Panc1 (cell line): ENCODE data around the gene PTPRO. TPM values are rescaled to one million over a fixed set of nuclear protein-coding genes. Genes with fewer than 3 reads are reported as not detected.

Source experiments
- ATAC-seq: fragments of 200-7000 bp; cut with Tn5 transposase; 2 replicates; pipeline ENCODE4 v1.9.1; 2020; ENCODE audit warnings: mild to moderate bottlenecking, moderate library complexity
- BruUV-seq: library from RNA; stranded (reverse); fragments of 400-500 nt; replicated peaks from 2 replicates; lab custom pipeline; 2021; lab: Mats Ljungman, UMichigan
- CTCF ChIA-PET: fragments of 300-600 bp; sonication (Branson Sonifier 250); formaldehyde crosslinking; loops from one replicate; lab custom pipeline; 2022; ENCODE audit warnings: antibody characterized with exemption; lab: Charles Lee
- POLR2A ChIA-PET: fragments of 300-600 bp; sonication (Branson Sonifier 250); formaldehyde crosslinking; loops from one replicate; lab custom pipeline; 2022; ENCODE audit warnings: antibody characterized with exemption; lab: Charles Lee
- DNase-seq: peaks from one replicate; pipeline ENCODE4 v3.0.0-alpha.2; 2010; ENCODE audit warnings: low read depth, low spot score
- H3K27ac ChIP-seq: 2 replicates; pipeline ENCODE4 v1.5.1; 2011; ENCODE audit warnings: mild to moderate bottlenecking, low read length, inconsistent platforms
- H3K27me3 ChIP-seq: fragments of 200-500 bp; sonication (Bioruptor generic); 2 replicates; pipeline ENCODE4 v1.6.0; 2014; ENCODE audit warnings: low read length, inconsistent platforms; ENCODE audit not compliant: control insufficient read depth, insufficient read depth
- H3K36me3 ChIP-seq: fragments of 200-500 bp; sonication (Bioruptor generic); 2 replicates; pipeline ENCODE4 v1.5.1; 2014; ENCODE audit warnings: inconsistent platforms, mild to moderate bottlenecking, low read length, moderate library complexity; ENCODE audit not compliant: control insufficient read depth, insufficient read depth
- H3K4me1 ChIP-seq: 2 replicates; pipeline ENCODE4 v1.5.1; 2011; ENCODE audit warnings: inconsistent platforms, mild to moderate bottlenecking, low read length, moderate library complexity; ENCODE audit not compliant: control insufficient read depth, insufficient read depth
- H3K4me3 ChIP-seq, 2 experiments: 2 replicates each; pipeline ENCODE4 v1.5.1; 2011 to 2012; ENCODE audit warnings: low read depth in 2 of 2, low read length in 2 of 2, mild to moderate bottlenecking in 2 of 2, inconsistent platforms in 1 of 2, moderate library complexity in 1 of 2
- H3K9me3 ChIP-seq: fragments of 200-500 bp; sonication (Bioruptor generic); 2 replicates; pipeline ENCODE4 v1.5.1; 2014; ENCODE audit warnings: low read depth, mild to moderate bottlenecking, inconsistent platforms, low read length, moderate library complexity; ENCODE audit not compliant: control insufficient read depth, insufficient read depth
- CTCF ChIP-seq: fragments of 450-650 bp; IDR thresholded peaks from 2 replicates; pipeline ENCODE4 v1.5.1; 2017; ENCODE audit warnings: mild to moderate bottlenecking
- POLR2AphosphoS5 ChIP-seq: IDR thresholded peaks from 2 replicates; pipeline ENCODE4 v1.6.1; 2012; ENCODE audit warnings: mild to moderate bottlenecking, low read depth, low read length, moderate library complexity
- REST ChIP-seq, 2 experiments: IDR thresholded peaks; 2 replicates each; pipeline ENCODE4 v1.6.1; 2011 to 2012; ENCODE audit warnings: low read depth in 2 of 2, control low read depth in 1 of 2, low read length in 1 of 2, mild to moderate bottlenecking in 1 of 2, moderate library complexity in 1 of 2; ENCODE audit not compliant: insufficient read depth in 1 of 2
- SIN3A ChIP-seq: IDR thresholded peaks from 2 replicates; pipeline ENCODE4 v1.6.1; 2012; ENCODE audit warnings: low read depth, mild to moderate bottlenecking, low read length, moderate library complexity, borderline replicate concordance; ENCODE audit not compliant: insufficient read depth
- TCF7L2 ChIP-seq: IDR thresholded peaks from 2 replicates; pipeline ENCODE4 v1.6.1; 2011; ENCODE audit warnings: mild to moderate bottlenecking, low read depth, low read length, inconsistent platforms
- in situ Hi-C: cut with HindIII; loops from 2 replicates; pipeline ENCODE4 v1.10.0; 2016; ENCODE audit warnings: low sequenced_read_pairs, low pct_unique_long_range_greater_than_20kb
- intact Hi-C: fragments of 100-400 bp; cut with micrococcal nuclease; formaldehyde crosslinking; loops from one replicate; pipeline ENCODE4 v1.10.0; 2022; ENCODE audit not compliant: unreplicated experiment
- total RNA-seq: library from RNA; stranded (reverse); gene quantifications from one replicate; pipeline ENCODE4 v1.2.1, GENCODE V29; 2021; ENCODE audit not compliant: unreplicated experiment

PTPRO gene
- total RNA-seq, 1 experiment from 2014 or later = not detected

- TF ChIP-seq SIN3A (no peak), REST (IDR thresholded peaks at IDR 0.05; ENCODE audit: insufficient read depth in 1 of 2, low read depth in 2 of 2, low read length in 1 of 2) (no peak), POLR2AphosphoS5 (no peak), CTCF (no peak), TCF7L2 (no peak)
- Histone ChIP-seq H3K27ac (no peak overlapping the region), H3K27me3 (no peaks in the 10 kb centered on the region; the same call in 1 of the 2 replicates), H3K9me3 (no peaks in the 10 kb centered on the region), H3K4me3 (no peak overlapping the region), H3K36me3 (no peaks in the 10 kb centered on the region), H3K4me1 (no peaks in the 10 kb centered on the region)
- ATAC-seq (no peak), DNase-seq (no peak)
- POLR2A ChIA-PET = no interaction called here
- no TSS peak for BruUV-seq
- CTCF ChIA-PET = no interaction called here
- intact Hi-C loops = no loop called here
- in situ Hi-C loops = no loop called here
These were observed 83.3 kb downstream of the PTPRO start for GRCh38 chr12:15405606-15406005.

- in situ Hi-C loops (no loop called here), intact Hi-C loops (no loop called here)
- DNase-seq (no peak), ATAC-seq (no peak)
- H3K27ac ChIP-seq = no peak overlapping the region
- no peak overlapping the region for H3K4me3 ChIP-seq
- ChIA-PET CTCF (no interaction called here), POLR2A (no interaction called here)
- no peaks in the 10 kb centered on the region for H3K9me3 ChIP-seq
- no peaks in the 10 kb centered on the region; the same call in 1 of the 2 replicates for H3K27me3 ChIP-seq
- H3K4me1 ChIP-seq = no peaks in the 10 kb centered on the region
- no peaks in the 10 kb centered on the region for H3K36me3 ChIP-seq
- BruUV-seq = no TSS peak
- TF ChIP-seq REST (IDR thresholded peaks at IDR 0.05; ENCODE audit: insufficient read depth in 1 of 2, low read depth in 2 of 2, low read length in 1 of 2) = no peak
- TF ChIP-seq TCF7L2 = no peak
- TF ChIP-seq CTCF = no peak
- no peak for TF ChIP-seq POLR2AphosphoS5
- TF ChIP-seq SIN3A = no peak
These were observed 84.7 kb downstream of the PTPRO start for GRCh38 chr12:15407025-15407424.
